ENCODE data around the gene FCN1. TPM values are rescaled to one million over a fixed set of nuclear protein-coding genes. Genes with fewer than 3 reads are reported as not detected.
A peak's percentile ranks its signal among the peaks of the same experiment; 100 is the strongest.

The FCN1 gene
- total RNA-seq, 1 donor from 2014 or later = 4.0 TPM

DNA sequence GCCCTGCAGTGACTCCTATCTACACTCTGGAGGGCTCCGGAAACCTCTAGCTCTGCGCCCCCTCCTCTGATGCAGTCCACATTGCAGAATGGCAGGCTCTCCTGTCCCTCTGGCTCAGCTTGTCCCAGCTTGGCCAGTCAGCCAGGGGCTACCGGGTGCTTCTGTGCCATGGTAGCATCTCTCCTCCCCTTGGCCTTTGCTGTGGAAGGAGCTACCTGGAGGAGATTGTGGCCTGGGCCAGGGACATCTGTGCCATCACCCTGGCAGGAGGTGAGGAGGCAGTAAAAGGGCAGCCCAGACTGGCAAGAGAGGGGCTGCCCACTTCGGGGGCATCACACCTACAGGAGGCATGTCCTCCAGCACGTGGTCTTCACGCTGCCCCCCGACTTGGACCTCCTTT, 38.1 kb upstream of the FCN1 start:
- peak; percentile 22 for DNase-seq
- ATAC-seq (ENCODE audit: poor library complexity) = no peak
- intact Hi-C loops (cut with DNase I) = no loop called here

DNA sequence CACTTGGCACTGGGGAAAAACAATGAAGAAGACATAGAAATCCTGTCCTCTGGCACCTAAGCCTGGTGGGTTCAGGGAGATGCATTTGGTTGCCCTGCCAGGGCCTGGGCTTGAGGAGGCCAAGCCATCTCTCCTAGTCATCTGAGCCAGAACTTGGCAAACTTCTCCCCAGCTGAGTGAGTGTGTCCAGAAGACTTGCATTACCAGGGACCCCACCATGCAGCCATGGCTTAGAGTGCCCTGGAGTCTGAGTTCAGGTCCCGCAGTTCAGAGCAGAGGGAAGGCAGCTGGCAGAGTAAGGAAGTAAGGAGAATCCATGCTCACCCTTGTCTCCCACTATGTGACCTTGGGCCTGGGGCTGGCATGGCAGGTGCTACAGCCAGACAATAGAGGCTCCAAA, 37.4 kb upstream of the FCN1 start:
- DNase-seq (peak; percentile 17), ATAC-seq (ENCODE audit: poor library complexity) (no peak)
- intact Hi-C loops (cut with DNase I) = no loop called here

DNA sequence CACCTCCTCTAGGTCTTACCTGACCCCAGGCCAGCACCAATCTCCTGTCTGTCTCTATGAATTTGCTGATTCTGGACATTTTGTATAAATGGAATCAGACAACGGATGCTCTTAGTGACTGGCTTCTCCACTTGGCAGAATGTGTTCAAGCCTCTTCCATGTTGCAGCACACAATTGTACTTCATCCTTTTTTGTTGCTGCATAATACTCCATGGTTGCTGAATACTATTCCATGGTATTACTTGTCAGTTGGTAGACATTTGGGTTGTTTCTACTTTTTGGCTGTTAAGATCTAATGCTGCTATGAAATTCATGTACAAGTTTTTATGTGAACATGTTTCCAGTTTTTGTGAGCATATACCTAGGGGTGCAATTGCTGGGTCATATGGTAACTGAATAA, 34.3 kb upstream of the FCN1 start:
- DNase-seq (no peak), ATAC-seq (ENCODE audit: poor library complexity) (no peak)
- intact Hi-C loops (cut with DNase I) = no loop called here

DNA sequence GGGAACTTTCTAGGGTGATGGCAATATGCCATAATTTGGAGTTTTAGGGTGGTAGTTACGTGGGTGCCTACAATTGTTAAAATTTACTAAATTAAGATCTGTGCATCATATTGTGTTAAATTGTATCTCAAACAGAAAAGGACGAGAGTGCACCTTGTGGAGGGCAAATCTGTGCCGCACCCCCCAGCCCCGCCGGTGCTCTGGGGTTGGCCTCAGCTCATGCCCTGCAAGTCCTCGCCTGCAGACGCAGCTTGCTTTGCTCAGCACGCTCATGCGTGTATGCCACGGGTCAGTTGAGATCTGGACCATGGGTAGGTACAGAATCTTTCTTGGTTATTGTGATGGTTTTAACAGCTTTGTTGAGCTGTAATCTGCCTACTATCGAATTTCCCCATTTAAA, 33.7 kb upstream of the FCN1 start:
- ATAC-seq (ENCODE audit: poor library complexity) (no peak), DNase-seq (peak; percentile 5)
- intact Hi-C loops (cut with DNase I) = no loop called here

DNA sequence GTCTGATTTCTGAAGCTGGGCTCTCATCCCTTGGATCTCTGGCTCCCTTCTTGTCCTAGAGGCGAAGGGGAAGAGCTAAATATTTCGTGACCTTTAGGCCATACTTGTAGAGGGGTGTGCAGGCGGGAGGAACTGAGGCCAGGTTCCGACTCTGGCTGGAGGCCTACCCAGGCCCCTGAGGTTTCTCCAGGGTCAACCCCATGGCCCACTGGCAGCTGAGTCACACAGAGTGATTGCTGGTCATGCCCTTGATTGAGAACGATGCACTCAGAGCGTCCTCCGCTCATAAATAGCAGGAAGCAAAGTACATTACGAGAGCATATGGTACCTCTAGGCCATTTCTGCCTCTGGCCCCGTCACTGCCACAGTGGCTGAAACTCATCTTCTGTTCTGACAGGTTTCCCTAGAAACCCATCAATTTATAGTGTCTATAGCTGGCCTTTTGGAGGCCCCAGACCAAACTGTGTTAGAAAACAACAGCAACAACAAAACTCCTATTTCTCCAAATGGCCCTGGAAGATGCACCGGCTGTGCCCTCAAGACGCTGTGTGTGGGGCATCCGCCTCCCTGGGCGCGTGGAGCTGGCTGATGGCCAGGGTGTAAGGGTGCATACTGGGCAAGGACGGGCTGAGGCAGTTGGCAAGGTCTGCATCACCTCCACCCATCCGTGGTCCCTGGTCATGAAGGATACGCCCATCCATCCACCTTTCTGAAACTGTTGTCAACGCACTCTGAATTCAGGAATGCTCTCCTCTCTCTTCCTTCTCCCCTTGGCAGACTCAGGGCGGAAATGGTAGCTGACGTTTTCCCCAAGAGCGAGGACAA, 32.9 kb upstream of the FCN1 start:
- peak; percentile 20 for DNase-seq

DNA sequence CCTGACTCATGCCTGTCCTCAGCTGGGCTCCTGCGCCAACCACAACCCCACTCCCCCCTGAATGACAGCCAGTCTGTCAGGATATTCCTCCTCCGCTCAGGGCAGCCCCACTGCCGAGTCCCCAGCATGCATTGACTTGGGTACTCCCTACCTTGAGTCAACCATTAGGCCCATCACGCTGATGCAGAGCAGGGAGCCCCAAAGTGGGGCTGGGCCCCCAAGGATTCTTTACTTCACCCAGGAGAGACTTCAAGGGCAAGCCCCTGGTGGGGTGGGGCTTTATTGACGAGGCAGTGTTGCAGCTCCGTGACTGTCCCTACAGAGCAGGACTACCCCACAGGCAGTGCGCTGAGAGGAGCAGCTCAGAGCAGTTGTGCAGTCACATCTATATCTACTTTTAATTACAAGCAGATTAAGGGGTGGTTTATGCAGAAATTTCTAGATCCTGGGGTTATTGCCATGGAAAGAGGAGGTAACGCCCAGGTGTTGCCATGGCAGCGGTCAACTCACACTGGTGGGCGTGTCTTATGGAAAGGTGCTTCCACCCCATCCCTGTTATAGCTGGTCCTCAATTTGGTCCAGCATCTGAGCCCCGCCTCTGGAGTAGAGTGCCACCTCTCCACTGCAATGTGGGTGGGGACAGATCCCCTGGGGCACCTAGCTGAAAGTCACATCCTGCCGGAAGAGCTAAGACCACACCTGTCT, 32.1 kb upstream of the FCN1 start:
- DNase-seq = peak; percentile 19
- ATAC-seq (ENCODE audit: poor library complexity) = no peak
- intact Hi-C loops (cut with DNase I) = no loop called here

More for the DNA sequence above, 32.9 kb upstream of the FCN1 start:
- intact Hi-C loops (cut with DNase I) = no loop called here
- ATAC-seq (ENCODE audit: poor library complexity) = no peak

DNA sequence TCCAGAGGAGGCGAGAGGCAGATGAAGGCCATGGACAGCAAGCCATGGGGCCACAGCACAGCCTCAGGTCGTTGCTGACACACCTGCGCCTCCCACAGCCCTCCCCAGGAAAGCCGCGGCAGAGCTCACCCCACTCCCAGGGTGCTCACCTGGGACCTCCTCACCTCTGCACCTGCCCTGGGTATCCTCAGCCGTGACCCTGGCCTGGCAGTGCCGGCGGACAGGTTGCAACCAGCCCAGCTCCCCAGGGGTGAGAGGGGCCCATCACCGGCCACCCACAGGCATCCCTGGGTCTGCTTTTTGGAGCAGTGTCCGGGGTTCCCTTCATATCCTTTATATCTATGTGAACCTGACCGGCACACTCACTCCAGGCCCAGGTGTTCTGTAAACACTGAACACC, 30.4 kb upstream of the FCN1 start:
- intact Hi-C loops (cut with DNase I) = no loop called here
- ATAC-seq (ENCODE audit: poor library complexity) (no peak), DNase-seq (no peak)

DNA sequence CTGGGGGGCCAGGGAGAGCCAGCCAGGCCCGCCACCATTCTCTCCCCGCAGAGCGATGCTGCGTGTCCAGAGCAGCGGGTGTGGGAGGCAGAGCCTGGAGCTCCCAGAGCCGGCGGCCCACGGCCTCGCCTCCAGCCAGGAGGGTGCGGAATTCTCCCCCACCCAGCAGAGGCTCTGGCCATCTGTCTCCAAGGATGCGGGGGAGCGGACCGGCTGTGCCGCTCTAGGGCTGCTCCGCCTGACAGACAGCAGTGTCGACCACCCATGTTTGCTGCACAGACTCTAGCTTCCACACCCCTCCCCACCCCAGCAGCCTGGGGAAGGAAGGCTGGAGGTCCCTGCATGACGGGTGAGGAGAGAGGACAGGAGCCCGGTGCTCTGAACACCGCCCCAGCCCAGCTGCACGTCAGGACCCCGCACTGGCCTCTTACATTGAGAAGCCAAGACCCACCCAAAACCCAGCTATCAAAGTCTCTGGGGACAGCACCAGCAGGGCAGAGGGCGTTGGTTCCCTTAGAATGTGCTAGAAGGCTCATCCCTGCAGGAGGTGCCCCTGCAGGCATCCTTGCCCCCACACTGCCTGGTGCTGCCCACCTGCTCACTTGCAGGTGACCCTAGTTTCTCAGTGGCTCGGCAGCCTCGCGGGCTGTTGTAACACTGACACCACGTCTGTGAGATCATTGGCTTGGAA, 29.7 kb upstream of the FCN1 start:
- DNase-seq = peak; percentile 36
- ATAC-seq (ENCODE audit: poor library complexity) = no peak
- intact Hi-C loops (cut with DNase I) = no loop called here

DNA sequence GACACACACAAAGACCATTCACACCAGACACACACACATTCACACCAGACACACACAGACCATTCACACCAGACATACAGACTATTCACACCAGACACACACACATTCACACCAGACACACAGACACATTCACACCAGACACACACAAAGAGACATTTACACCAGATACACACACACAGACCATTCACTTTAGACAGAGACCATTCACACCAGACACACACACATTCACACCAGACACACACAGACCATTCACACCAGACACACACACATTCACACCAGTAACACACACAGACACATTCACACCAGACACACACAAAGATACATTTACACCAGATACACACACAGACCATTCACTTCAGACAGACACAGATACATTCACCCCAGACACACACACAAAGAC, 29.0 kb upstream of the FCN1 start:
- ATAC-seq (ENCODE audit: poor library complexity) = no peak
- no peak for DNase-seq
- intact Hi-C loops (cut with DNase I) = no loop called here

DNA sequence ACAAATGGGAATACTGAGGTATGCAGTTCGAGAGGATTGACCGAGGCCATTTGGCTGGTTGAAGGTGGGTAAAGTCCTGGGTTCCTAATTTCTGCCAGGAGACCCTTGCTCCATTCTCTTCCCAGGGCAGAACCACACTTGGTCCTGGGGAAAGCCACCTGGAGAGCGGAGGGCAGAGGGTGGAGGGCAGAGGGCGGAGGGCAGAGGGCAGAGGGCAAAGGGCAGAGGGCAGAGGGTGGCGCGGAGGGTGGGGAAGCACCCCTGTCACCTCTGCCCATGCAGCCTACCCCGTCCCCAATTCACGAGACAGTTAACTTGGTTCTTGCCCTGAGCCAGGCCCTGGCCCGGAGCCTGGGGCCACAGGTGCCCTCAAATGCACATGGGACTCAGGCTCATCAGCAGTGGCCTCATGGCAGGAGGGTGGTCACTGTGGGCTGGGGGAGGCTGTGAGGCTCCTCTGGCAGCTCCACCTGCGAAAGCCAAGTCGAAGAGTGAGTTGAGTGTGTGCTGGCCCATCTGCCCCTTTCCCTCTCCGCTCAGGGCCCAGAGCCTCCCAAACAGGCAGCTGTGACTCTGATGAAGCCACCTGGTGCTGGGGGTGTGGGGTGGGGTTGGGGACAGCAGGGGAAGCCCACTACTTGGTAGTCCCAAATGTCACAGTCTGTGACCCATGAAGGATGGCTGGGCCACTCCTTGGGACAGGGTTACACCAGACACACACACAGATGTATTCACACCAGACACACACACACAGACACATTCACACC, 28.0 kb upstream of the FCN1 start:
- ATAC-seq (ENCODE audit: poor library complexity) = no peak
- intact Hi-C loops (cut with DNase I) = no loop called here
- peak; percentile 17 for DNase-seq

DNA sequence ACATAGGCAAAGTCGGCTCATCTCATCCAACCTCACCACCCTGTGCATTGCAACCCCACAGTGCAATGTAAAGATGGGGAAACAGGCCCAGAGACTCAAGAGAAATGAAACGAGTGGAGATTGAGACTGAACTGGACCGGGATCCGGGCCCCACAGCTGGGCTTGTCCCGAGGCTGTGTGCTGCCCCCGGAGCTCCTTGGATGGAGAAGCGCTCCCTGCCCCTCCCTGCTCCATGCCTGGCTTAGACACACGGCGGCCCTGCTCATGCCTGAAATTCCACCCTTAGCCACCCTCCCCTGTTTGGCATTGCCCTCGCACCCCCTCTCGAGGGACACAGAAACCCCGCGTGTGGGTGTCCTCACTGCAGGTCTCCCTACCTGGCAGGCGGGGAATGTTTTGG, 27.2 kb upstream of the FCN1 start:
- intact Hi-C loops (cut with DNase I) = no loop called here
- peak; percentile 29 for ATAC-seq (ENCODE audit: poor library complexity)
- no peak for DNase-seq

DNA sequence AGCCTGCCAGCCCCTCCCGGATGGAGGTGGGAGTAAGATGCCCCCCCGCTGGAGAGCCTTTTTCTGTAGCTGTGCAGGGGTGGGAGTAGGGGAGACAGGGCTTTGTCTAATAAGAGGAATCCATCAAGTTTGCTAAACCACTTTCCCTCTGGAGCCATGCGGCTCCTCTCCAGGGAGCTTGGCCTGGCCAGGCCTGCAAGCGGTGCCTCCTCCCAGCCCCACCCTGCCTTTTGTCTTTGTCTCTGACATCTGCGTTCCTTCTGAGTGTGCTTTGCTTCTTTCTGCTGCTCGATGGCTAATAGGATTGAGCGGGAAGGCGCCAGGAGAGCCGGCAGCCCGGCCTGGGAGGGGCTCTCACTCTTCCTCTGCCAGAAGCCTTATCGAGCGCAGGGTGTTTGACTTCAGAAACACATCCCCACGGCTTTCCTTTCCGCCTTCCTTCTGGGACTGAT, 26.7 kb upstream of the FCN1 start:
- DNase-seq (no peak), ATAC-seq (ENCODE audit: poor library complexity) (peak; percentile 70)
- intact Hi-C loops (cut with DNase I) = no loop called here

DNA sequence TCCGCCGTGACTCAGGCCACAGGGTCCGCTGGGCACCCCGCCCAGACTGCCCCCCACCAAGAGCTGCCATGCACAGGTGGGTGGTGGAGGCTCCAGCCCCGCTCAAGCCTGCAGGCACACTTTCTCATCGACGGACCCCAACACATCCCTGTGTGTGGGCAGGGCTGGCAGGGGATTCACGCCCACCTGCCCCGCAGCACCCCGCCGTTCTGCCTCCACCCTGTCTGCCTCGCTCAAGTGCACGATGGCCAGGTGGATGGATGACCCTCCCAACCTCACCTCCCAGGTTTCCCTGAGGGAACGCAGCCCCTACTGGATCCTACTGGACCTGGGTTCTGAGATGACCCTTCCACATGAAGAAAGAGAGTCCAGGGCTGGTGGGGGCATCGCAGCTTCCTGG, 26.1 kb upstream of the FCN1 start:
- no peak for ATAC-seq (ENCODE audit: poor library complexity)
- no peak for DNase-seq
- intact Hi-C loops (cut with DNase I) = no loop called here

DNA sequence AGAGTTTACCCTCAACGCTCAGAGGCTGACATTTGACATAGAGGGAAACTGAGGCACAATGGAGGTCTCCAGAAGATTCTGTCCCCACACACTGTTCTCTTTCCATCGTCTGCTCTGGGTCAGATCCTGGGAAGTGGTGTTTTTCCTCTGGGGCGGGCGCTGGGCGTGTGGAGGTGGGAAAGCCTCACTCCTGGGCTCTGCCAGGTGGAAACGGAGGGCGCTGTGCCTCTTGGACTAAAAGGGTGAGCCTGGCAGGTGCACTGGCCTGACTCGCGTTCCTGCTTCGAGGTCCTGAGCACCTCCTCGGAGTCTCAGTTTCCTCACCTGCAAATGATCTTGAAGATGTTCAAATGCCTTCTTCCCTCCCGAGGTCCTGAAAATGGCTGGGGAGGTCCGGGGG, 25.7 kb upstream of the FCN1 start:
- intact Hi-C loops (cut with DNase I) = no loop called here
- ATAC-seq (ENCODE audit: poor library complexity) (no peak), DNase-seq (no peak)

DNA sequence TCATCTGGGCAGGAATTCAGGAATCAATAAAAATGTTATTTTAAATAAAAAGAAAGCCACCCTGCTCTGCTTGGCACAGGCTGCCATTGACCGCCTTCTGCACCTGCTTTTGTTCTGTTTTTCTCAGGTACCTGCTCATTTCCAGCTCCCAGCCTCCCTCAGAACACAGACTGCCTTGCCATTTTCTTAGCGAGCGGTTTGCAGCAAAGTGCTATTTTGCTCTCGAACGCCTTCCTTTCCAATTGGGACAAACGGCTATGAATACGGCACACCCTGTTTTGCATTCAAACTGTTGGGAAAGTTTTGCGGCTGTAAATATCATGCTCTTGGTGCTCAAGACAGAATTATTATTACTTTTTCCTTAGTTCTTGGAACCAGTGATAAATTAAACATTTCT, 25.1 kb upstream of the FCN1 start:
- DNase-seq (no peak), ATAC-seq (ENCODE audit: poor library complexity) (no peak)
- intact Hi-C loops (cut with DNase I) = no loop called here

DNA sequence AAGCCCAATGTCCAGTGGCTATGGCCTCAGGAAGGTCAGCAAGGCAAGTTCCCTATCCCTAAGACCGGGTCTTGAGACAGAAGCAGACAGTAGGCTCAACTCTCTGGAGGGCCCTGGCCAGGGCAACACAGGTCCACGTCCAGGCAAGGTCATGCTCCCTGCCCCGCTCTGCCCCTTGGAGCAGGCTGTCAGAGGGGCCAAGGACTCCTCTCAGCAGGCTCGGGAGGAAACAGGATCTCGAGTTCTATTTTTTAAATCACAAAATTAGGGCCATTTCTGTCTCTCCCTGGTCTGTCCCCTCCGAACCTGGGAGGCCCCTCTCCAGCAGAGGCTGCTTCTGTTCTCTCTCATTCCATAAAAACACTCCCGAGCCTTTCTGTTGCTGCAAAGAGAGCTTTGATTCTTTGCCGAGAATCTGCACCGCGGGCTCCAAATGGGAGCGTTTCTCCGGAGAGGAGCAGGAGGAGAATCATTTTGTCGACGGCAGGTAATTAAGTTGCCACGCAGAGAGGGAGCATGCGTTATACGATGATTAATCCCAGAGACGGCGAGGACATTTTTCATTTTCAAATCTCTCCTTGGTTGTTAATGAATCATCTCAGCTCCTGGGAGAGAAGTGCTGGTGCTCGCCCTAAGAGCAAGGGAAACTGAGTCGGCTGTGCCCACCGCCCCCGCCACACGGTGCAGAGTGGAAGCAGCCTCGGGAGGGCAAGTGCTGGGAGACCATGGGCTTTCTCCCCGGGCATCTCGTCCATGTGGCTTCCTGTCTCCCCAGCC, 24.5 kb upstream of the FCN1 start:
- DNase-seq (no peak), ATAC-seq (ENCODE audit: poor library complexity) (no peak)
- intact Hi-C loops (cut with DNase I) = no loop called here

DNA sequence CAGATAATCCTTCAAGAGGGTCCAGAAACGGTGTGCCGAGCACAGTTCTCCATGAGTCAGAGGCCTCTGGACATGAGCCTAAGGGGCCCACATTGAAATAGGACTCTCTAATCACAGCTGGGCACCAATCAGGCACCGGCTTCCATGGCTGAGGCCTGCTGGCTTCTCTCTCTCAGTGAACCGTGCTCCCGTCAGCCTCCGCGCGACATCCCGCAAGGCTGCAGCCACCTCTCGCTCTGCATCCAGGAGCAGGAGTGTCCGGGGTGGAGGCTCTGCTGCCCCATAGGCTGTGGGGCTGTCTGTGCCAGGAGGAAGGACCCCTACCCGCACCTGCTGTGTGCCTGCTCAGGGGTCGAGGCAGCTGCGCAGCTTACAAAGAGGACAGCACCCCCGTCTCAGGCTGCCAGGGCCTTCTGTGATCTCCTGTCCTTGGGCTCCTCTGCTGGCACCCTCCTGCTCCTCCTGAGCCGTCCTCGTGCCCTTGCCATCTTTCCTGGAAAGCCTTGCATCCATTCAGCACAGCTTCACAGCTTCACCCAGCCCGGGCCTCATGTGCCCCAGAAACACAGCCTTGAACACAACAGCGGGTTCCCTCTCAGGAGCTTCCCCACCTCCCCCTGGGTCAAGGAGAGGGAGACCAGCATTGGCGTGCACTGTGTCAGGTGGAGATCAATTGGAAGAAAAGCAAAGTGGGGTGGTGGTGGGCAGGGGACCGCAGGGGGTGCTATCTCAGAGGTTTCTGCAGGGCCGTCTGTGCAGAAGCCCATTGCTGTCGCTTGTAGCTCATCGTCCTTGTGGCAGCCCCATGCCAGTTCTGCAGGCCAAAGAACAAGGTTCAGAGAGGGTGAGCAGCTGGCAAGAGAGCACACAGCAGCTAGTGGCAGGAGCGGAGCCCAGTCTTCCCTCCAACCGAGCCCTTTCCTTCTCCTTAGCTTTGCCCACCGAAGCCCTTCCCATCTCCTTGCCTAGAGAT, 22.8 kb upstream of the FCN1 start:
- DNase-seq (no peak), ATAC-seq (ENCODE audit: poor library complexity) (no peak)

More for the DNA sequence above, 22.8 kb upstream of the FCN1 start:
- intact Hi-C loops (cut with DNase I) = no loop called here

All from Right ventricle myocardium superior (tissue), 1 donor.